HG02623 (cell line): ENCODE data around the gene IL12RB2.

Experiments
- ATAC-seq: cut with Tn5 transposase; IDR thresholded peaks from one replicate; pipeline ENCODE4 v1.9.1; 2021; ENCODE audit warnings: moderate library complexity; ENCODE audit not compliant: unreplicated experiment

The IL12RB2 gene

DNA sequence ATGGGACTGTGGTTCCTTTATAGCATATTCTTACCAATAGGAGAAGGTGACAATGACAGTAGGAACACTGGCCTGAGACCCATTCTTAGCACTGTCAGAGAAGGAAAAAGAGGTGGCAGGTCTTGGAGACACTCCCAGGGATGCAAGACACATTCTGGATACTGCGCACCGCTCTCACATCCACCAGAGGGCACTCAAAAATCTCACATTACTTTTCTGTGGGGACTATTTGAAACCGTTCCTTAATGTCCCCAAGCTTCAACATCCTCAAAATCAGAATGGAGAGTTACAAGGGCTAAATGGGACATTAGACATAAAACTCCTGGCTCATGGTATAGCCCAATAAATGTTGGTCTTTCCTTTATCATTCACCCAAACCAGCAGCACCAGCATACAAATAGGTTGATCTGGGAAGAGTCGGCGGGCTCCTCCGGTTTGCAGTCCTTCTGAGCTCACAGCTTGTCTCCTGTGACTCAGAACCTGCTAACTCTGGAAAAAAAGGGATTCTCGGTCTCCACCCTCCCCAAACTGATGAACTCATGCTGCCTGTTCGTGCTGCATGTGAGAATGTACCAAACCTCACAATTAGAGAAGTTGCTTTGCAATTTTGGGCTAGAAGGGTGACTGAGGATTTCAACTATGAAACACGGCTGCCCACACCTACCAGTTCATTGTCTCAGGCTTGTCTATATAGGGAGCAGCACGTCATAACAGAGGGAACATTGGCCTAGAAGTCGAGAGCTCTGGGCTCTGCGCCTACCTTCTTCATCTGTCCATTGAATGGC is 40.2 kb downstream of the IL12RB2 start:
- no peak for ATAC-seq

DNA sequence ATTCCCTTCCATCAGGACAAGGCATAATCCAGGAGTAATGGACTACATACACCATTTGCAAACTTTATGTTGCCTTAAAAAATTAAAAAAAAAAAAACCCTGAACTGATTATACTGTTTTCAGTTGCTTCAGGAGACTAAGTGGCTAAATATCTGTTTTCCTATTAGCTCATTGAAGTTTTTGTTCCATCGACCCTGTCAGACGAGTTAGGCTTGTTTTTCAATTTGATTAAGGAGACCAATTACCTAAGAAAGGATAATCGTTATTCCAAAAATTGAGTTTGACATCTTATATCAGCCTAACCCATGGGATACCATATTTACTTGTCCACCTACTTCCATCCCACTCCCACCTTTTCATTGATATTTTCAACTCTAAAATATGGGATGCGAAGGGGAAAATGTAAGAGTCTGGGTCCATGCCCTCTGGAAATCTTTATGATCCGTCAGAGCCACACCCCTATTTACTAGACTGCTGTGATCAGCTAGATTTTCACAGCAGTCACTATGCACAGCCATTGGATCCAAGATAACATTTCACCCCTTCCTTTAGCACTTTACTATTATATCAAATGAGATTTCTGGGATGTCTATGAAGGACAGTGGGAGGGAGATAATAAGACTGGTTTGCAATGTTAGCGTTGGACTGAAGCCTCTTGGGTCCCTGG is 41.0 kb downstream of the IL12RB2 start:
- ATAC-seq = no peak

DNA sequence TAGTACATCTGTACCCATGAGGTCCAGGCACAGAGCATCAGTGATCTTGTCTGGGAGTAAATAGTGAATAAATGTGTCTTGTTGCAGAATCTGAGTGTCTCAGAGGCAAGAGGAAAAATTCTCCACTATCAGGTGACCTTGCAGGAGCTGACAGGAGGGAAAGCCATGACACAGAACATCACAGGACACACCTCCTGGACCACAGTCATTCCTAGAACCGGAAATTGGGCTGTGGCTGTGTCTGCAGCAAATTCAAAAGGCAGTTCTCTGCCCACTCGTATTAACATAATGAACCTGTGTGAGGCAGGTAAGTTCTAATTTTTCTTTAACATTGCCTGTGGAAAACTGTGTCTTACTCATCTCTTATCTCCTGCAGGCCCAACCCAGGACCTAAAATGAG is 43.1 kb downstream of the IL12RB2 start:
- ATAC-seq = peak; percentile 70

DNA sequence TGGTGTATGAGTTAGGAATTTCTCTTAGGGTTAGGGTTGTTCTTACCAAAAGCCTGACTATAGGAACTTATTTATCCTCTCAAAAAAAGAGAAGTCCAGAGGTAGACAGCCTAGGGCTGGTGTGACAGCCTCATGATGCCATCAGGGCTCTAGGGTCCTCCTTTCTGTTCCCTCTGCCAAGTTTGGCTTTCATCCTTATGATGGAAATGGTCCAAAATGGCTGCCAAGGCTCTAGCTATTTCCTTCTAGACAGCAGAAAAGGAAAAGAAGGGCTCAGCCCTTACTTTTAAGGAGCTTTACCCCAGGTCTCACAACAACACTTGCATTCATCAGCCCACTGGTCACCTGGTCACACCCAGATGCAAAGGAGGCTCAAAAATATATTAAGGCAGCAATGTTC is 44.5 kb downstream of the IL12RB2 start:
- ATAC-seq = no peak

DNA sequence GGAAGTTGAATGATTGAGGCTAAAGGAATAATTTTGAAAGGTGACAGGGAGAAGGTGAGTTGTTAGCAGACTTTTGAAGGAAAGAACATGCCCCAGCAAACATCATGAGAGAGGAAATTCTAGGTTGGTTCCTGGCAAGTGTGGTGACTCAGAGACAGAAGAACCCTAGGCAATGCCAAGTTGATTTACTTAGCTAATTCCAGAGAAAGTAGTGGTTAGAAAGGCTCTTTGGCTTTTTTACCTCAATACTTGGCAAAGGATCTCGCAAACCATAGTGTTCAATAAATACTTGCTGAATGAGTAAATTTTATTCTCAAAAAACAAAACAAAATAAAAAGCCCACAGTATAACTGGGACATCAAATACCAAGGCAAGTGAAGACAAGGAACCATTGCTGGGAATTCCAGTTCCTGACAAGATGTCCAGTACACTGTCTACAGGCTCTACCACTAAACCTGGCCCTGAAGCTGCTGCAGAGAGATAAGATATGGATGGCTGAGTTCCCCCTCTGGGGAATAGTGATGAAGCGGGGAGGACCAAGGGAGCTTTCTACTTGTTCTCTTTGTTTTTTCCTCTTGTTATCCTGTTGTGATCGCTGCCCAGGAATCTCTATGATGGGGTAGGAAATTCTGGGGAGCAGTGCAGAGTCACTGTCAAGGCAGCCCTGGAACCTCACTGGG is 48.2 kb downstream of the IL12RB2 start:
- ATAC-seq = no peak

DNA sequence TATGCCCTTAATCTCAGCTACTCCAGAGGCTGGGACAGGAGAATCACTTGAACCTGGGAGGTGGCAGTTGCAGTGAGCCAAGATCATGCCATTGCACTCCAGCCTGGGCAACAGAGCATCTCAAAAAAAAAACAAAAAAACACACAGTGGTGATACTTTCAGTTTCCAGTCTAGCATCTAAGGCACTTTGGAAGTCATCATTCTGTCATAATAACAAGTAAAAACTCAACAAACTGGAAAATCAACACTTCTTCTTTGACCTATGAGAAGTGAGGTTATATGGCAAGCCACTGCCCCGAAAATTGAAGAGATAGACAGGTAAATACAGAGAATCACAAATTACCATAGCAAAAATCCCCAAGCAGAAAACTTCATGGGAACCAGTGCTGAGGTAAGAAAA is 51.9 kb downstream of the IL12RB2 start:
- no peak for ATAC-seq

DNA sequence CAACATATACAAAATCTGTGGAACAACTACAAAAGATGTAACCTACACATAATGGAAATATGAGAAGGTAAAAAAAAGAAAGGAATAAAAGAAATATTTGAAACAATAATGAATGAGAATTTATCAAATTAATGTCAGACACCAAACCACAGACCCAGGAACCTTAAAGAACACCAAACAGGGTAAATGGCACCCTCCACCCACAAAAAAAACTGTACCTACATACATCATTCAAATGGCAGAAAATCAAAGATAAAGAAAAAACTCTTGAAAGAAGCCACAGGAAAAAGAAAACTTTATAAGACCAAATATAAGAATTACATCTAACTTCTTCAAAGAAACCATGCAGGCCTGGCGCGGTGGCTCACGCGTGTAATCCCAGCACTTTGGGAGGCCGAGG is 54.0 kb downstream of the IL12RB2 start:
- no peak for ATAC-seq

DNA sequence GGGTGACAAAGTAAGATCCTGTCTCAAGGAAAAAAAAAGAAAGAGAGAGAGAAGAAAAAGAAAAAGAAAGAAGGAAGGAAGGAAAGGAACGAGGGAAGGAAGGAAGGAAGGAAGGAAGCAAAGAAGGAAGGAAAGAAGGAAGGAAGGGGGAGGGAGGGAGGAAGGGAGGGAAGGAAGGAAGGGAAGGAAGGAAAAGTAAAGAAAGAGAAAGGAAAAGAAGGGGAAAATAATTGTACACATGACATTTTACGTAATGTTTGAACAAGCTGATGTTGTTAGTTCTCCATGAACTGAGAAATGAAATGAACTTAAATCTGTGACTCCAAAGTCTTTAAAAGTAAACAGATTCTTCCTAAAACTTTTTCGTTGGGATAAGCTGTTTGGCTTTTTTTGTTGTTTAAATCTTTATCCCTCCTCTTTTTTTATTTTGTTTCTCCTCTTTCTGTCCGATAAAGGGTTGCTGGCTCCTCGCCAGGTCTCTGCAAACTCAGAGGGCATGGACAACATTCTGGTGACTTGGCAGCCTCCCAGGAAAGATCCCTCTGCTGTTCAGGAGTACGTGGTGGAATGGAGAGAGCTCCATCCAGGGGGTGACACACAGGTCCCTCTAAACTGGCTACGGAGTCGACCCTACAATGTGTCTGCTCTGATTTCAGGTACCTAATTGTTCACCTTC is 59.8 kb downstream of the IL12RB2 start:
- no peak for ATAC-seq

DNA sequence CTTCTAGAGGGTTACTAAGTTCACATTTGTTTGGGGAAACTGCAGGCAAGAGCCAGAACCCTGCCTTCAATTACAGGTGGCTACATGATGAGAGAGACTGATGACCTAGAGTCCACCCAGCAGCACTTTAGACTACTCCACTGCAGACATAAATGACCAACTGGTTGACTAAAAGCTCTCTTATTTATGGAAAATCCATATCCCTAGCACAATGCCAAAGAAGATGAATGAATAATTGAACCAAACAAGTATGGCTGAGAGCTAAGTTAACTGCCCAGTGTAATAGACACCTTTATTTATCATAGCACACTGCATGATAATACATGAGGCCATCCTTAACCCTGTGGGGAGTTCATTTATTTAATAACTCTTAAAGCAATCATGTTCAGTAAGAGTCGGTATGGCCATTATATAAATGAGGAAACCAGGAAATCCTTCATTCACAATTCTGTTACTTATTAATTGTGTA is 60.4 kb downstream of the IL12RB2 start:
- ATAC-seq = no peak

DNA sequence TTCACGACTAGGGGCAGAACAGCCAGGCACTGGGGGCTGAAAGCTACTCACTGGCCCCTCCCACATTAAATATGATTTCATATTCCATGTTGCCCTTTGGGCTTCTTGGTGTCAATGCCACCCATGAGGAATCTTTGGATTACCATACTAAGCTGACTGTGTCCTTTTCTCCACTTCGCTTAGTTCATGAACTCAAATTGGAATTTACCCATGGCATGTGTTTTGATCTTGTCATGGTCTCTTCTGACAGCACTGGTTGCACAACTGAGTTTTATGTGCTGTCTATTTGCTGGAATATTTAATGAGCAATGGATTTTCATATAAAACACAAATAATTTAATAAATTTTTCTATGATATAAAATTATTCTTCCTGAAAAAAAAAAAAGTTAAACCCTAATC is 63.4 kb downstream of the IL12RB2 start:
- no peak for ATAC-seq

DNA sequence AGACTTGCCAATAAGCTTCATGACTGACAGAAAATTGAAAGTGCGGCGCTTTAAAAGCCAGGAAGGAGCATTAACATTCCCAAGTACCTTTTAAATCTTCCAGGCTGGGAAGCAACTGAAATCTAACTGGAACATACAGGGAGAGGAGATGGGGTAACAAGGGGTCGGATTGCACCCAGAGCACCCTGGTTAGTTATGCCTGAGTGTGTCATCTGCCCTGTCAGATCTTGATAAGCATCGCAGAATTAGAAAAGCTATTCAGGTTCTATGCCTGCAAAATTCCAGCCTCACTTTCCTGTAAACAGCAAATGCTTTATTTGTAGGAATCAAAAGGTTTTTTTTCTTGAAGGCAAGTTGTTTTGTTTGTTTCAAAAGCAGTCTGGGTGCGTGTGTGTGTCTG is 64.0 kb downstream of the IL12RB2 start:
- ATAC-seq = no peak

DNA sequence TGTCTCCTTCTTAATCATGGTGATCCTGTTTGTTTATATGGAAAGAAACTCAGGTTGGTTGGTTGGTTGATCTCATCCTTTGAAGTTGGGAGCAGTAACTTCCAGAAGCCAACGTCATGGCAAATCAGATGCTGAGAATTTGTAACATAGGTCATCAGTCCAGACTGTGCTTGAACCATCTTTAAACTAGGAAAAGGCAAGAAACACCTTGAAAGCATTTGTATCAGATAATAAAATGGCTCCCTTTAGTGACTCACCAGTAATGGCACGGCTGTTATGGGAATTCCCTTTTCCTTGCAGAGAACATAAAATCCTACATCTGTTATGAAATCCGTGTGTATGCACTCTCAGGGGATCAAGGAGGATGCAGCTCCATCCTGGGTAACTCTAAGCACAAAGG is 64.5 kb downstream of the IL12RB2 start:
- ATAC-seq = no peak

DNA sequence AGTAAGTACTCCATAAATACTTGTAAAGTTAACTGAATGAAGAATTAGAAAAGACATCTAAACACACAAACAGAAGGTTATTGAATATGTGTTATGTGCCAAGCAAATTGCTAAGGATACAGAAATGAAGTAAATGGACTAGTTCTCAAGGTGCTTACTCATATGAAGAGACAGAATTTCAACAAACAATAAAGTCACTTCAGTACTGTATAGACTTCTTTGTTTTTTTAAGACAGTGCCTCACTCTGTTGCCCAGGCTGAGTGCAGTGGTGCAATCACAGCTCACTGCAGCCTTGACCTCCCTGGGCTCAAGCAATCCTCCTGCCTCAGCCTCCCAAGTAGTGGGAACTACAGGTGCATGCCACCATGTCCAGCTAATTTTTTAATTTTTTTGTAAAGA is 65.2 kb downstream of the IL12RB2 start:
- ATAC-seq = no peak

DNA sequence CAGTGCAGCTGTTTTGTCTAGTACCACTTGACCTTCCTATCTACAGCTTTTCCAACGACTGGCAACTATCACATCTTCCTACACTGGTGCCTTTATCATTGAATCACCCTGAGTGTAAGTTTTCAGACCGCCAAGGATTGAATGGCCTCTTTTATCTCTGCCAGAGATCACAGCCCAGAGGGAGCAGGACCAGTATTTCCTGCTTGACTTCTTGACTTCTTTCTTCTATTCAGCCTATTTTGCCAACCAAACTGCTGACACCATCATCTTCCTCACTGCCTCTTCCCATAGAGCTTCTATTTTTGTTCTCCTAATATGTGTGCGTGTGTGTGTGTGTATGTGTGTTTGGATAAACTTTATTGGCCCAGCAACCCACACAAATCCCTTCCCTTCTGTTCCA is 68.7 kb downstream of the IL12RB2 start:
- no peak for ATAC-seq

DNA sequence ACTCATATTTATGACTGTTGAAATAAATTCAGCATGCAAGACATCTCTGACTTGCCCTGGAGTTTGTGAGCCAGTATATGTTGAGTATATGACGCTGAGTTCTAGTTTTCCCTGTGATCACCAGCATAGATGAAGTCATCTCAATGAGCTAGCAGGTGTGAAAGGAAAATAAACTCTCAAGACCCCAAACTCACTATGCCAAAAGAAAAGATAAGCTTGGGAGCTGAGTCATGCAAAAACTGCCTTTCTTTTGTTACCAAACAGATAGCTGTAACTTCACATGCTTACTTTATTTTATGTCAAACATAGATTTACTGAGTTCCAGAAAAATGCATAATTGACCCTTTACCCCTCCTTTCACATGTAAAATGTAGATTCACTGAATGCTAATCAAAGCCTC is 69.6 kb downstream of the IL12RB2 start:
- ATAC-seq = no peak

DNA sequence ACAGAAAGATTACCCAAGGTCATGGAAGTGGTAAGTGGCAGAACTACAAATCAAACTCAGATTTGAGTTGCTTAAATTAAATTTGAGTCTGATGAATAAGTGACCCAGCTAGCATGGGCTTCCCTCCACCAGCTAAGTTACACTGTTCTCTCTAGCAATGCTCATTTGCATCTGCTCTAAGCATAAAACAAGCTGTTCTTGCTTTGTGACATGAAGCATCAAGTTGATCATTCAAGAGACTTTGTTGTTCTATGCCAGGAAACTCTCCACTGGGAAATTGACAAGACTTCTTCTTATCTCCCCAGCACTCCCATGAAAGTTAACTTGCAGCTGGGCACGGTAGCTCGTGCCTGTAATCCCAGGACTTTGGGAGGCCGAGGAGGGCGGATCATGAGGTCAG is 73.5 kb downstream of the IL12RB2 start:
- no peak for ATAC-seq

DNA sequence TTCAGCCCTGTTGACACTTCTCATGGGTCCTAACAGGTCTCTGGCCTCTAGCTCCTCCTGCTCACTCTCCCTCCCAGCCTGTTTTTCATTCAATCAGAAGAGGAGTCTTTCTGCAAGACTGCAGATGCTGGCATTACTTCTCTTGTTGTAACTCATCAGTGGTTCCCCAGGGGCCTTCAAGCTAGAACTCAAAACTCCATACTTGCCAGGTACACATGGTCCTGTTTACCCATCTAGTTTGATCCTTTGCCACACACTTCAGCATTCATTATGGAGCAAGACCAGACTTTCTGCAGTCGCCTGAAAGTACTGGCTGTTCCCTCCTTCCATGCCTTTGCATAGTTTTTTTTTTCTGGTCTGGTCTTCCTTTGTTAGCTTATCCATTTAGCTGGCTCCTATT is 74.6 kb downstream of the IL12RB2 start:
- no peak for ATAC-seq

DNA sequence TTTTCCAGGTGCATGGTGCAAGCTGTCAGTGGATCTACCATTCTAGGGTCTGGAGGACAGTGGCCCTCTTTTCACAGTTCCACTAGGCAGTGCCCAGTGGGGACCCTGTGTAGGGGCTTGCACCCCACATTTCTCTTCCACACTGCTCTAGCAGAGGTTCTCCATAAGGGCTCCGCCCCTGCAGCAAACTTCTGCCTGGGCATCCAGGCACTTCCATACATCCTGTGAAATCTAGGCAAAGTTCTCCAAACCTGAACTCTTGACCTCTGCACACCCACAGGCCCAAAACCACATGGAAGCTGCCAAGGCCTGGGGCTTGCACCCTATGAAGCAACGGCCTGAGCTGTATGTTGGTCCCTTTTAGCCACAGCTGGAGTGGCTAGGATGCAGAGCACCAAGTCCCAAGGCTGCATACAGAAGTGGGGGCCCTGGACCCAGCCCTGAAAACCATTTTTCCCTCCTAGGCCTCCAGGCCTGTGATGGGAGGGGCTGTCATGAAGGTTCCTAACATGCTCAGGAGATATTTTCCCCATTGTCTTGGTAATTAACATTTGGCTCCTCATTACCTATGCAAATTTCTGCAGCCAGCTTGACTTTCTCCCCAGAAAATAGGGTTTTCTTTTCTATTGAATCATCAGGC is 76.4 kb downstream of the IL12RB2 start:
- ATAC-seq = no peak

DNA sequence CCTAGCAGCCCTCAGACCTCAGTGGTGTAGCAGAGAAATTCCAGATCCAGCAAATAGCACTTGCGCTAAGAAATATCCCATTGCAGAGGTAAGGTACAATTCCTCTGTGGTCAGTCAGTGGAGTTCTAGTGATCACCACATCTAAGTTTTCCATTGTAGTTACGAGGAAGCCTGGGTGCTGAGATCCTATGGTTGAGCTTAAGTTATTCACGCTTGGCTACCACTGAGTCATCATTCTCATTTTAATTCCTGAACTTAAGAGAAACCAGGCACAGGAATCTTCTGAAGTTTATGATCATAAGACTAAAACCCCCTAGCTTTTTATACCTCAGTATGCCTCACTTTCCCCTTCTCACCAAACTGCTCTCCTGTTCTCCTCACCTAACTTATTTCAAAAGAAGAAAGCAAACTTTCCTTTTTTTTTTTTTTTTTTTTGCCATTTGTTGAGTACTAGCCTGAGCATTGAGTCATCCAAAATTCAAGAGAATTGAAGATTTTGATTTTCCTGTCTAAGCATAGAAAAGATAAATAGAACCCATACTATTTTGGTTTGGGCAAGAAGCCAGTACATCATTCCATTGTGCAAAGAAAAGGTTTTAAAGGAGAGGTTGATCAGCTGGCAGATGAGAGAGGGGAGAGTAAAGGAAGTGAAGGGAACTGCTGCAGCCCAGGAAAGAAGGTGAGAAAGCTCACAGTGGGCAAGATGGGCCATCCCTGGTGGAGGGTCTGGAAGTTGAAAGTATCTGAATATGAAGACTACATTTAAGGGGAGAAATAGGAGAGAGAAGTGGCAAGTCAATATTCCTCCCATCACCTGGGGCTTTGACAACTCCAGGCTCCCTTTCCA is 82.6 kb downstream of the IL12RB2 start:
- ATAC-seq = no peak

DNA sequence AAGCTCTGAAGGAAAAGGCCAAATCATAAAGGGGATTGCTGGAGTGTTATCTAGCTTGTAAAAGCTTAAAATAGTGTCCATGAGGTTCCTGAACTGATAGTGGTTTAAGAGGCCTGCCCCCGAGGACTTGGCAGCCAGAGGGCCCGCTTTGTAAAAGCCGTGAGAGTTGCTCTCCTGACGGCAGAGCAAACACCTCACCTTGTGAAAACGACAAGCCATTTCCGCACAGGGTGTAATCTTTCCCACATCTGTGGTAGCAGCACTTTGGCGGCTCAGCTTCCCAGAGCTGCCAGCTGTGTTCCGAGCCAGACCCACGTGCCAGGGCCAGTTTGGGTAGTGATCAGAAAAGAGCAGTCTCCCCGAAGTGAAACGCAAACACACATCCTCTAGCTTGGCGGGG is 85.6 kb downstream of the IL12RB2 start:
- no peak for ATAC-seq
